ENCODE measurements around the gene ZRANB2. TPM values are rescaled to one million over a fixed set of nuclear protein-coding genes. Genes with fewer than 3 reads are reported as not detected.

Gene ZRANB2
- total and polyA plus RNA-seq, 10 of the 15 experiments (the other 5 are each of a cell fraction or from before 2014, with no cell fraction given) = 68.4 to 189 (median 138) TPM

DNA sequence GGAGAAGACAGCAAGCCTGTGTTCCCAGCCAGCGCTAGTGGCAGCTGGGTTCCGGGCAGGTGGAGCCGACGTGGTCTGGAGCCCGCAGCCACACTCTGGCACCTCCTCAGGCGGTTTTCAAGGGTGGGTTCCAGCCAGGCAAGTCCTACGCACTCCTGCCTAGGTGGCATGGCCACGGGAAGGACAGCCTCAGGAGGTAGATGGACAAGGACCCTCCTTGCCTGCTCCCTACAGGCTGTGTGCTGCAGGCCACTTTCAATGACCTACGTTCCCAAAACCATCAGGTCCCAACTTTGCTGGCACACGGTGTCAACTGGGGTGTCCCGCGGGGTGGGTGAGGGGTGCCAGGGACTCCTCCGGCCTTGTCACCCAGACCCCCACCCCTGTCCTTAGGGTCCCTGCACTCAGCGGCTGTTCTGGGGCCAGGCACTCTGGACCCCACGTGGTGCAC, 26.5 kb downstream of the ZRANB2 start (continued):
- TF ChIP-seq PKNOX1 (IDR thresholded peaks at IDR 0.05) = no peak
- TF ChIP-seq EZH2 (IDR thresholded peaks at IDR 0.05; ENCODE audit: borderline replicate concordance, control insufficient read depth, low read depth, low read length) = no peak
- TF ChIP-seq ELK1 (IDR thresholded peaks at IDR 0.05; ENCODE audit: low read depth, low read length) = no peak
- TF ChIP-seq ZNF217 (IDR thresholded peaks at IDR 0.05) = no peak
- no peak for TF ChIP-seq HDGF (IDR thresholded peaks at IDR 0.05)
- no peak for TF ChIP-seq IKZF1 (conservative IDR thresholded peaks at IDR 0.05)
- no peak for TF ChIP-seq CHD2 (IDR thresholded peaks at IDR 0.05; ENCODE audit: borderline replicate concordance, low read depth, low read length)

DNA sequence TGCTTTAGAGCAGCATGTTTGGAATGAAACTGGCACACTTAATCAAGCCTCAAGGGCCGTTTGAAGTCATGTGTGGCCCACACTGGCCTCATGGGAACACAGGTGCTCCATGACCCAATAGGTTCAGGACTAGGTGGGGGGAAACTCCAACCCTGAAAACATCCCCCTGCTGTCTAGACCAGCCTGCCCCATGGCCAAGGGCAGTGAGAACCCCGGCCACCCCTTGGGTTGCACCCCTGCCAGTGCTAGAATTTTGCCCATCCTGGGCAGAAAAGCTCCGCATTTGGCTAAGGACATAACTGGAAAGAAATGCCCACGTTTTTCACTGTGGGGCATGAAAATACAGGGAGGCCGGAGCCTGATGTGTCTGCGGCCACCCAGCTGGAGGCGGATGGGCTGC, 27.1 kb downstream of the ZRANB2 start:
- FAIRE-seq (no peak), DNase-seq (ENCODE audit: low read depth, low spot score) (no peak), ATAC-seq (peak; percentile 34)
- ChIA-PET RAD21 (ENCODE audit: unreplicated experiment) (no interaction called here), POLR2A (no interaction called here), CTCF (no interaction called here), SMC1A (ENCODE audit: uncharacterized antibody, unreplicated experiment) (no interaction called here)
- Histone ChIP-seq H3K27me3 (replicated peaks in 1 of 2; ENCODE audit: control insufficient read depth in 2 of 2, insufficient read depth in 2 of 2, low read length in 1 of 2) (no peaks in the 10 kb centered on the region), H3K36me3 (ENCODE audit: control insufficient read depth in 2 of 2, insufficient read depth in 2 of 2, low read length in 1 of 2) (peaks cover 0 to 4% of the 10 kb centered on the region in 2 experiments; a peak in 2 of 4 replicates), H3K4me3 (no peak overlapping the region), H3K79me2 (ENCODE audit: control insufficient read depth, insufficient read depth, low read length) (no peaks in the 10 kb centered on the region), H4K20me1 (ENCODE audit: control insufficient read depth, insufficient read depth) (no peaks in the 10 kb centered on the region), H2AFZ (ENCODE audit: control insufficient read depth, low read depth, low read length) (no peak overlapping the region), H3K9ac (ENCODE audit: control insufficient read depth, insufficient read depth, low read length) (no peak overlapping the region), H3K27ac (ENCODE audit: control insufficient read depth, insufficient read depth) (no peak overlapping the region), H3K9me3 (replicated peaks; ENCODE audit: control insufficient read depth, insufficient read depth, low read length) (no peaks in the 10 kb centered on the region), H3K4me1 (ENCODE audit: control insufficient read depth, insufficient read depth, low read length) (no peaks in the 10 kb centered on the region), H3K4me2 (ENCODE audit: control insufficient read depth, insufficient read depth) (no peak overlapping the region)
- in situ Hi-C loops (cut with MboI) = loop anchor here (5.0 to 10.0 kb wide), 3 partner anchors 366 to 919 kb away; no protein-coding TSS in a partner anchor
- TF ChIP-seq PAX8 (IDR thresholded peaks at IDR 0.05) (no peak), ZNF207 (IDR thresholded peaks at IDR 0.05; ENCODE audit: borderline replicate concordance) (no peak), POLR2AphosphoS2 (IDR thresholded peaks at IDR 0.05; ENCODE audit: low read depth, low read length) (peak; percentile 74)
- no TSS peak for BruUV-seq (replicated peaks)
- intact Hi-C loops (cut with micrococcal nuclease; ENCODE audit: unreplicated experiment) = loop anchor here (5.0 to 10.0 kb wide), 2 partner anchors 311 to 919 kb away; no protein-coding TSS in a partner anchor
- WGBS (ENCODE audit: insufficient coverage, insufficient replicate concordance, low lambda C conversion rate, missing lambda C conversion rate) = 60% methylated on average over 7 of the region's 7 CpGs

Measured in GM12878 (cell line).